ENCODE data around the gene IRAK1.

Gene IRAK1

GRCh38 chrX:154019633-154020528, at the start of gene IRAK1:
TSS of gene IRAK1 (minus strand) at chrX:154019902. CDS start at chrX:154019812, 90 bp downstream.
- DNase-seq, result peak; percentile 54

- DNase-seq, result no peak
Measured at GRCh38 chrX:154068560-154068959, 48.9 kb upstream of the IRAK1 start.

- no peak for DNase-seq
Measured at GRCh38 chrX:154064637-154065435, 45.1 kb upstream of the IRAK1 start.

GRCh38 chrX:154063234-154063633, 43.5 kb upstream of the IRAK1 start:
- DNase-seq, result no peak

GRCh38 chrX:154061801-154062200, 42.1 kb upstream of the IRAK1 start:
- DNase-seq, result no peak

GRCh38 chrX:154059729-154060245, 40.1 kb upstream of the IRAK1 start:
- no peak for DNase-seq

GRCh38 chrX:154059231-154059630, 39.5 kb upstream of the IRAK1 start:
- DNase-seq, result no peak

- no peak for DNase-seq
Measured at GRCh38 chrX:154058214-154058997, 38.7 kb upstream of the IRAK1 start.

GRCh38 chrX:154057791-154058190, 38.1 kb upstream of the IRAK1 start:
- no peak for DNase-seq

- DNase-seq, result no peak
Measured at GRCh38 chrX:154056770-154057241, 37.1 kb upstream of the IRAK1 start.

- peak; percentile 47 for DNase-seq
Measured at GRCh38 chrX:154051201-154051810, 31.6 kb upstream of the IRAK1 start.

GRCh38 chrX:154050113-154050495, 30.4 kb upstream of the IRAK1 start:
- no peak for DNase-seq

- no peak for DNase-seq
Measured at GRCh38 chrX:154049209-154050112, 29.8 kb upstream of the IRAK1 start.

GRCh38 chrX:154048398-154048797, 28.7 kb upstream of the IRAK1 start:
- no peak for DNase-seq

- no peak for DNase-seq
Measured at GRCh38 chrX:154046940-154047610, 27.4 kb upstream of the IRAK1 start.

GRCh38 chrX:154046031-154046781, 26.5 kb upstream of the IRAK1 start:
- DNase-seq, result no peak

GRCh38 chrX:154044091-154044490, 24.4 kb upstream of the IRAK1 start:
- no peak for DNase-seq

GRCh38 chrX:154043003-154043763, 23.5 kb upstream of the IRAK1 start:
- DNase-seq, result no peak

- no peak for DNase-seq
Measured at GRCh38 chrX:154040863-154041262, 21.2 kb upstream of the IRAK1 start.
